Right ventricle myocardium inferior (tissue), 1 donor: Measurements from ENCODE around the gene RNF187. TPM values are rescaled to one million over a fixed set of nuclear protein-coding genes. Genes with fewer than 3 reads are reported as not detected.
A peak's percentile ranks its signal among the peaks of the same experiment; 100 is the strongest.

Experiments used
- ATAC-seq: fragments of 200-7000 bp; cut with Tn5 transposase; one replicate; pipeline ENCODE4 v1.9.1; 2020; ENCODE audit warnings: mild to moderate bottlenecking, moderate library complexity
- DNase-seq: peaks from one replicate; pipeline ENCODE4 v3.0.0; 2021; ENCODE audit errors: missing footprints
- intact Hi-C: fragments of 100-400 bp; cut with DNase I; formaldehyde crosslinking; loops from one replicate; pipeline ENCODE4 v1.11.0; 2022
- microRNA-seq: library from miRNA; unstranded; fragments of <30 nt; microRNA quantifications from one replicate; pipeline ENCODE4 v1.2.0, GENCODE V29; 2020
- total RNA-seq: library from RNA; stranded (reverse); fragmentation: NEBNext Ultra II Directional; extraction: Animal tissue kit (Norgen Biotek cat#: 25700); gene quantifications from one replicate; pipeline ENCODE4 v1.2.1, GENCODE V29; 2021
- donor health status: DM: no; HTN: yes; CAD: no; lungs with severe emphysema.

The RNF187 gene
- total RNA-seq, 1 donor from 2014 or later: 85.4 TPM

DNA sequence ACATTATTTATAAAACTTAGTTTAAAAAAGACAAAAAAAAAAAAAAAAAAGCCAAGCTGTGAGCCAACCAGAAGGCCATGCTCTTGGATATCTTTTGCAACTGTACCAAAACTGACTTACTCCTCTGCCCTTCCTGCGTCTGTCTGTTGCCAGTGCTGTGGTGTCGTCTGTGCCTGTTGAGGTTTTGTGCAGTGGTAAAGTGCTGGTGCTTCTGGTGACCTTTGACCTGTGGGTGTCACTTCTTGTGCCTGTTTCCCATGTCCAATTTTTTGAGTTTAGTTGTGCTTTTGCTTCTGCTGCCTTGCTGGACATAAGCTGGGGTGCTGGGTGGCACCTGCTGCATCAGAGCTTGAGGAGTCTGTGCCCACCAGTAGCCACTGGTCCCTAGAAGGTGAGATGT lies 41.4 kb downstream of the RNF187 start:
- DNase-seq (no peak), ATAC-seq (no peak)
- intact Hi-C loops: no loop called here

GRCh38 chr1:228530086-228530758 lies 43.0 kb downstream of the RNF187 start:
- ATAC-seq (no peak), DNase-seq (no peak)
- intact Hi-C loops: no loop called here

GRCh38 chr1:228530951-228531731 lies 44.0 kb downstream of the RNF187 start:
- DNase-seq: no peak
- no peak for ATAC-seq
- intact Hi-C loops: no loop called here

DNA sequence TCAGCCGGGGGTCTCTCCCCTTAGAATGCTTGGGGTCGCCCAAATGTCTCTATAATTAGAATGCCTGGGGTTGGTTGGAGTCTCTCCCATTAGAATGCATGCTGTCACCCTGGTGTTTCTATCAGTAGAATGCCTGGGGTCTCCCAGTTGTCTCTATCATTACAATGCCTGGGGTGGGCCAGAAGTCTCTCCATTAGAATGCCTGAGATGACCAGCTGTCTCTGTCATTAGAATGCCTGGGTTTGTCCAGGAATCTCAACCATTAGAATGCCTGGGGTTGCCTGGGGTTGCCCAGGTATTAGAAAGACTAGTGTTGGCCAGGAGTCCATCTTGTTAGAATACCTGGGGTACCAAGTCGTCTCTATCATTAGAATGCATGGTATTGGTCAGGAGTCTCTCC lies 51.6 kb downstream of the RNF187 start:
- DNase-seq: no peak
- intact Hi-C loops: no loop called here
- ATAC-seq: no peak

GRCh38 chr1:228540161-228540917 lies 53.2 kb downstream of the RNF187 start:
- no peak for ATAC-seq
- intact Hi-C loops: no loop called here
- no peak for DNase-seq

DNA sequence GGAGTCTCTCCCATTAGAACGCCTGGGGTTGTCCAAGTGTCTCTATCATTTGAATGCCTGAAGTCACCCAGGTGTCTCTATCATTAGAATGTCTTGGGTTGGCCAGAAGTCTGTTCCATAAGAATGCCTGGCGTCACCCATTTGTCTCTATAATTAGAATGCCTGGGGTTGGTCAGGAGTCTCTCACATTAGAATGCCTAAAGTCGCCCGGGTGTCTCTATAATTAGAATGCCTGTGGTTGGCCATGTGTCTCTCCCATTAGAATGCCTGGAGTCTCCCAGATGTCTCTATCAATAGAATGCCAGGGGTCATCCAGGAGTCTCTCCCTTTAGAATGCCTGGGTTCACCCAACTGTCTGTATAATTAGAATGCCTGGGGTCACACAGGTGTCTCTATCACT lies 54.5 kb downstream of the RNF187 start:
- DNase-seq: no peak
- intact Hi-C loops: no loop called here
- peak; percentile 72 for ATAC-seq

DNA sequence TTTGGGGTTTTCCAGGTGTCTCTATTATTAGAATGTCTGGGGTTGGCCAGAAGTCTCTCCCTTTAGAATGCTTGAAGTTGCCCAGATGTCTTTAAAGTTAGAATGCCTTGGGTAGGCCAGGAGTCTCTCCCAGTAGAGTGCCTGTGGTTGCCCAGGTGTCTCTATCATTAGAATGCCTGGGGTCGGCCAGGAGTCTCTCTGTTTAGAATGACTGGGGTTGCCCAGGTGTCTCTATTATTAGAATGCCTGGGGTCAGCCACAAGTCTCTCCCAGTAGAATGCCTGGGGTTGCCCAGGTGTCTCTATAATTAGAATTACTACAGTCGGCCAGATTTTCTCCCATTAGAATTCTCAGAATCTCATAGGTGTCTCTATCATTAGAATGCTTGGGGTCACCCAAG lies 55.2 kb downstream of the RNF187 start:
- ATAC-seq (no peak), DNase-seq (no peak)
- intact Hi-C loops: no loop called here

DNA sequence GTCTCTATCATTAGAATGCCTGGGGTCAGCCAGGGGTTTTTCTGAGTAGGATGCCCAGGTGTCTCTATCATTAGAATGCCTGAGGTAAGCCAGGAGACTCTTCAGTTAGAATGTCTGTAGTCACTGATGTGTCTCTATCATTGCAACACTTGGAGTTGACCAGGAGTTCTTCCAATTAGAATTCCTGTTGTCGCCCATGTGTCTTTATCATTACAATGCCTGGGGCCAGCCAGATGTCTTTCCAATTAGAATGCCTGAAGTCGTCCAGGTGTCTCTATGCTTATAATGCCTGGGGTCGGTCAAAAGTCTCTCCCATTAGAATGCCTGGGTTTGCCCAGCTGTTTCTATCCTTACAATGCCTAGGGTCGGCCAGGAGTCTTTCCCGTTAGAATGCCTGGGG lies 55.8 kb downstream of the RNF187 start:
- ATAC-seq (no peak), DNase-seq (no peak)
- intact Hi-C loops: no loop called here

DNA sequence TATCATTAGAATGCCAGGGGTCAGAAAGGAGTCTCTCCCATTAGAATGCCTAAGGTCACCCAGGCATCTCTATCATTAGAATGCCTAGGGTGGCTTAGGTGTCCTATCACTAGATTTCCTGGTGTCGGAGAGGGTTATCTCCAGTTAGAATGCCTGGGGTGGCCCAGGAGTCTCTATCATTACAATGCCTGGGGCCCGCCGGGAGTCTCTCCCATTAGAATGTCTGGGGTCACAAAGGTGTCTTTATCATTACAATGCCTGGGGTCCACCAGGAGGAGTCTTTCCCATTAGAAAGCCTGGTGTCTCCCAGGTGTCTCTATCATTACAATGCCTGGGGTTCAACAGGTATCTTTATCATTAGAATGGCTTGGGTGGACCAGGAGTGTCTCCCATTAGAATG lies 56.2 kb downstream of the RNF187 start:
- intact Hi-C loops: no loop called here
- DNase-seq: no peak
- no peak for ATAC-seq

DNA sequence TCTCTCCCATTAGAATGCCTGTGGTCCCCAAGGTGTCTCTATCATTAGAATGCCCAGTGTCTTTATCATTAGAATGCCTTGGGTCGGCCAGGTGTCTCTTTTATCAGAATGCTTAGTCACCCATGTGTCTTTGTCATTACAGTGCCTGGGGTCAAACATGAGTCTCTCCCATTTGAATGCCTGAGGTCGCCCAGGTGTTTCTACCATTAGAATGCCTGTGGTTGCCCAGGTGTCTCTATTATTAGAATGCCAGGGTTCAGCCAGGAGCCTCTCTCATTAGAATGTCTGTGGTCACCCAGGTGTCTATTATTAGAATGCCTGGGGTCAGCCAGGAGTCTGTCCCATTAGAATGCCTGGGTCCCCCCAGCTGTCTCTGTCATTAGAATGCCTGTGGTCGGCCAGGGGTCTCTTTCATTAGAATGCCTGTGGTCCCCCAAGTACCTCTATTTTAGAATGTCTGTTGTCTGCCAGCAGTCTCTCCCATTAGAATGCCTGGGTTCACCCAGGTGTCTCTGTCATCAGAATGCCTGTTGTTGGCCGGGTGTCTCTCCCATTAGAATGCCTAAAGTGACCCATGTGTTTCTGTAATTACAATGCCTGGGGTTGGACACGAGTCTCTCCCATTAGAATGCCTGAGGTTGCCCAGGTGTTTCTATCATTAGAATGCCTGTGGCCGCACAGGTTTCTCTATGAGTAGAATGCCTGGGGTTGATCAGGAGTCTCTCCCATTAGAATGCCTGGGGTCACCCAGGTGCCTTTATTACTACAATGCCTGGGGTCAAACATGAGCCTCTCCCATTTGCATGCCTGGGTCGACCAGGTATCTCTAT lies 57.1 kb downstream of the RNF187 start:
- no peak for DNase-seq
- ATAC-seq: no peak
- intact Hi-C loops: no loop called here

GRCh38 chr1:228544921-228545591 lies 57.9 kb downstream of the RNF187 start:
- intact Hi-C loops: no loop called here
- DNase-seq (no peak), ATAC-seq (no peak)

Small RNAs within 50 kb of the gene (microRNA-seq; reads per million reads assigned to microRNA genes)
- gene MIR4666A: not detected

Other genes starting within 250 kb of the RNF187 start
- gene TRIM11, start 80.5 kb upstream of the RNF187 start, total RNA-seq: 7.7 TPM
- gene TRIM17, start 70.5 kb upstream of the RNF187 start, total RNA-seq: 0.38 TPM
- gene RHOU, start 248.1 kb downstream of the RNF187 start, total RNA-seq: 5.4 TPM